Neural cell (in vitro differentiated cells): Measurements from ENCODE around the gene CHD8. TPM values are rescaled to one million over a fixed set of nuclear protein-coding genes. Genes with fewer than 3 reads are reported as not detected.

Source experiments
- H2AFZ ChIP-seq: fragments of 200-600, 300-800 bp; sonication (generic), shearing (Covaris generic); 2 replicates; pipeline ENCODE4 v1.6.0; 2014; ENCODE audit warnings: low read depth, mild to moderate bottlenecking, antibody characterized with exemption, low read length, moderate library complexity
- H3F3A ChIP-seq: fragments of 200-600 bp; shearing (Covaris generic); 2 replicates; pipeline ENCODE4 v1.6.1; 2016; ENCODE audit warnings: mild to moderate bottlenecking, moderate library complexity, mixed read lengths, antibody characterized with exemption, low read length; ENCODE audit not compliant: insufficient read depth, poor library complexity, severe bottlenecking
- H3K27ac ChIP-seq: fragments of 200-600, 300-800 bp; sonication (generic), shearing (Covaris generic); 2 replicates; pipeline ENCODE4 v1.5.1; 2014; ENCODE audit warnings: mild to moderate bottlenecking, low read length, moderate library complexity
- H3K27me3 ChIP-seq: fragments of 300-800, 200-600 bp; sonication (generic), shearing (Covaris generic); 2 replicates; pipeline ENCODE4 v1.6.0; 2014; ENCODE audit warnings: mild to moderate bottlenecking, low read depth, low read length, moderate library complexity; ENCODE audit not compliant: insufficient read depth
- H3K36me3 ChIP-seq: fragments of 300-800, 200-600 bp; sonication (generic), shearing (Covaris generic); 2 replicates; pipeline ENCODE4 v1.5.1; 2014; ENCODE audit warnings: mild to moderate bottlenecking, antibody characterized with exemption, low read length, moderate library complexity; ENCODE audit not compliant: insufficient read depth
- H3K4me2 ChIP-seq: fragments of 300-800, 200-600 bp; sonication (generic), shearing (Covaris generic); 2 replicates; pipeline ENCODE4 v1.6.0; 2014; ENCODE audit warnings: mild to moderate bottlenecking, low read length
- H3K4me3 ChIP-seq: fragments of 300-800, 200-600 bp; sonication (generic), shearing (Covaris generic); 2 replicates; pipeline ENCODE4 v1.5.1; 2014; ENCODE audit warnings: mild to moderate bottlenecking, low read length, moderate library complexity
- H3K79me2 ChIP-seq: fragments of 200-600 bp; shearing (Covaris generic); replicated peaks from 2 replicates; pipeline ENCODE4 v1.6.0; 2014; ENCODE audit warnings: mild to moderate bottlenecking, low read length, moderate library complexity; ENCODE audit not compliant: insufficient read depth
- H3K9ac ChIP-seq: fragments of 300-800, 200-600 bp; sonication (generic), shearing (Covaris generic); 2 replicates; pipeline ENCODE4 v1.6.1; 2016; ENCODE audit warnings: mild to moderate bottlenecking, low read length, mixed read lengths
- H3K9me2 ChIP-seq: fragments of 200-600 bp; shearing (Covaris generic); 2 replicates; pipeline ENCODE4 v1.6.1; 2016; ENCODE audit warnings: mild to moderate bottlenecking, low read length, mixed read lengths; ENCODE audit not compliant: insufficient read depth
- H3K9me3 ChIP-seq: fragments of 200-600, 300-800 bp; sonication (generic), shearing (Covaris generic); 2 replicates; pipeline ENCODE4 v1.6.1; 2016; ENCODE audit warnings: mild to moderate bottlenecking, mixed run types, low read length, moderate library complexity, mixed read lengths
- H4K20me1 ChIP-seq: fragments of 200-600 bp; shearing (Covaris generic); 2 replicates; pipeline ENCODE4 v1.6.1; 2016; ENCODE audit warnings: mild to moderate bottlenecking, mixed run types; ENCODE audit not compliant: insufficient read depth
- EP300 ChIP-seq: fragments of 450-650 bp; conservative IDR thresholded peaks from 2 replicates; pipeline ENCODE4 v1.6.1; 2014; ENCODE audit warnings: antibody characterized with exemption, mild to moderate bottlenecking, moderate library complexity; ENCODE audit not compliant: poor library complexity, severe bottlenecking
- EZH2 ChIP-seq: fragments of 200-600, 300-800 bp; shearing (Covaris generic), sonication (generic); IDR thresholded peaks from 2 replicates; pipeline ENCODE4 v1.6.1; 2014; ENCODE audit warnings: antibody characterized with exemption, low read length, borderline replicate concordance, mild to moderate bottlenecking; ENCODE audit not compliant: insufficient read depth, poor library complexity, severe bottlenecking
- MXI1 ChIP-seq: fragments of 450-650 bp; conservative IDR thresholded peaks from 2 replicates; pipeline ENCODE4 v1.6.1; 2014; ENCODE audit warnings: antibody characterized with exemption, mild to moderate bottlenecking; ENCODE audit not compliant: poor library complexity, severe bottlenecking
- POLR2AphosphoS5 ChIP-seq: IDR thresholded peaks from 2 replicates; pipeline ENCODE4 v1.6.1; 2012
- RAD21 ChIP-seq: fragments of 450-650 bp; conservative IDR thresholded peaks from 2 replicates; pipeline ENCODE4 v1.6.1; 2014; ENCODE audit warnings: antibody characterized with exemption, mild to moderate bottlenecking, moderate library complexity
- SMC3 ChIP-seq: fragments of 450-650 bp; conservative IDR thresholded peaks from 2 replicates; pipeline ENCODE4 v1.6.1; 2014; ENCODE audit warnings: antibody characterized with exemption, mild to moderate bottlenecking, moderate library complexity; ENCODE audit not compliant: poor library complexity
- TAF1 ChIP-seq: IDR thresholded peaks from 2 replicates; pipeline ENCODE4 v1.6.1; 2012; ENCODE audit warnings: low read depth
- polyA plus RNA-seq: library from polyadenylated mRNA; depleted of rRNA; stranded (reverse); fragments of >200 nt; gene quantifications from 2 replicates; pipeline ENCODE4 v1.2.3, GENCODE V29; 2014
- TF ChIP-seq, protein P1 (sequence below): IDR thresholded peaks from 2 replicates; pipeline ENCODE4 v1.6.1; 2012; ENCODE audit warnings: borderline replicate concordance
- TF ChIP-seq, protein P2 (sequence below): fragments of 450-650 bp; IDR thresholded peaks from 2 replicates; pipeline ENCODE4 v1.5.1; 2014; ENCODE audit warnings: antibody characterized with exemption, mild to moderate bottlenecking, moderate library complexity; ENCODE audit not compliant: poor library complexity, severe bottlenecking

The CHD8 gene
- polyA plus RNA-seq, 1 donor from 2014 or later = 44.1 TPM

DNA sequence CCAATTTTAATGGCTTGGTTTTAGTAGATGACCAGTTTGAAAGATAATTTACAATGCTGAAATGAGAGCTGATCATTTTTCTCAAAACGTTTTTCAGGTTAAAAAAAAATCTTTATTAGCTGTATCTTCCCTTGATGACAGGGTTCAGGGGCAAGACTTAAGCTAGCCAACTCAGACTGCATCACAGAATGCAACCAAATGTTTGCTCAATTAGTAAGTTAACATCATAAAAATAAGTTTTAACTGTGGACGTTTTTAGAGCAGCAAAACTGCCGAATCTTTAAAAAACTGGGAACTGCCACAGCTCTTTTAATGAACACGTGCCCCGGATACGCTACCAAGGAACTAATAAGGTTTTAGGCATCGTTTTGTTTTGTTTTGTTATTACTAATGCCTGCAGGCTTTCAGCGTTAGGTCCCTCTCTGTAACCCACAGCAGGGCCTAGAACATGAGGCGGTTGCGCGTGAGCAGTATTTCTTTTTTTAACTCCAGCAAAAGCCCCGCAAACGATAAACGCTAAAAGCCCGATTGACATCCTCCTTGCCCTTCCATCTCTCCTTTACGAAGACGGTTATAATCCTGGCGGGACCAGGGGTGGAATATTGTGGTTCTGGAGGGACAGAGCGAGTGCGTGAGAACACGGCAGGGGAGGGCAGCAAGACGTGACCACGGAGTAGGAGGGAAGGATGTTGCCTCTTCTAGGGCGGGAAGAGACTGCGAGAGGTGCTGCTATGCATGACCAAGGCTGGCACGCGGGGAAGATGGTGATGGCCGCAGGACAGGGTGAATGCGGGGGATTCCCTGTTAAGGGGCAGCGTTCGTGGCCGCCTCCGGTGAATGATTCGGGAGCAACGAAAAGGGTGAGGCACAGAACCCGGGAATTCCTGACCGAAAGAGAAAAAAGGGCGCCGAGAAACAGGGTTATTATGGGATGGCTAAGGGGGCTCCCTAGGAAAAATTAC, 72.8 kb downstream of the CHD8 start:
- Histone ChIP-seq H3K27me3 (no peaks in the 10 kb centered on the region), H3K79me2 (peaks cover 55% of the 10 kb centered on the region), H3K9ac (peak overlapping the region; percentile 91), H3K4me2 (peak overlapping the region; percentile 89), H4K20me1 (peaks cover 5% of the 10 kb centered on the region), H3K27ac (peak overlapping the region; percentile 87), H3F3A (peaks cover 4% of the 10 kb centered on the region), H3K36me3 (no peaks in the 10 kb centered on the region), H3K9me3 (no peaks in the 10 kb centered on the region), H3K4me3 (peak overlapping the region; percentile 95), H2AFZ (peak overlapping the region; percentile 66), H3K9me2 (no peaks in the 10 kb centered on the region)
- TF ChIP-seq TAF1 = peak; percentile 35
- TF ChIP-seq MXI1 = no peak
- peak; percentile 9 for TF ChIP-seq RAD21

DNA sequence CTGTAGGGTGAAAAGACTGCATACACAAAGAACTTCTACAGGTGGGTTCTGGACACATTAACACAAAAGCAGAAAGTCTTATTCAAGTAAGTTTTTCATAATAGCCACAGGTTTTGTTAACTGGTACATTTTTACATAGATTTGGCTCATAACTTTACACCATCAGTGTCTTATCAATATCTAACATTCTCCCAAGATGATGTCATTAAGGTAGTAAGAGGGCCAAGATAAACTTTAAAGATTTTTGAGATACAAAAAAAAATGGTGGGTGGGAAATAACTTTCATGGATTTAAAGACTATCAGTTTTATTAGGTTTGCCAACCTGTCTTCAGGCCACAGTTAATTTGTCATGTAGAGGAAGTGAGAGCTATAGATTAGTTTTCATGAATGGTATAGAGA, 73.8 kb downstream of the CHD8 start:
- TF ChIP-seq EZH2 (no peak), TAF1 (no peak), RAD21 (no peak), SMC3 (no peak), MXI1 (no peak), POLR2AphosphoS5 (no peak), EP300 (no peak)
- TF ChIP-seq, protein P1, sequence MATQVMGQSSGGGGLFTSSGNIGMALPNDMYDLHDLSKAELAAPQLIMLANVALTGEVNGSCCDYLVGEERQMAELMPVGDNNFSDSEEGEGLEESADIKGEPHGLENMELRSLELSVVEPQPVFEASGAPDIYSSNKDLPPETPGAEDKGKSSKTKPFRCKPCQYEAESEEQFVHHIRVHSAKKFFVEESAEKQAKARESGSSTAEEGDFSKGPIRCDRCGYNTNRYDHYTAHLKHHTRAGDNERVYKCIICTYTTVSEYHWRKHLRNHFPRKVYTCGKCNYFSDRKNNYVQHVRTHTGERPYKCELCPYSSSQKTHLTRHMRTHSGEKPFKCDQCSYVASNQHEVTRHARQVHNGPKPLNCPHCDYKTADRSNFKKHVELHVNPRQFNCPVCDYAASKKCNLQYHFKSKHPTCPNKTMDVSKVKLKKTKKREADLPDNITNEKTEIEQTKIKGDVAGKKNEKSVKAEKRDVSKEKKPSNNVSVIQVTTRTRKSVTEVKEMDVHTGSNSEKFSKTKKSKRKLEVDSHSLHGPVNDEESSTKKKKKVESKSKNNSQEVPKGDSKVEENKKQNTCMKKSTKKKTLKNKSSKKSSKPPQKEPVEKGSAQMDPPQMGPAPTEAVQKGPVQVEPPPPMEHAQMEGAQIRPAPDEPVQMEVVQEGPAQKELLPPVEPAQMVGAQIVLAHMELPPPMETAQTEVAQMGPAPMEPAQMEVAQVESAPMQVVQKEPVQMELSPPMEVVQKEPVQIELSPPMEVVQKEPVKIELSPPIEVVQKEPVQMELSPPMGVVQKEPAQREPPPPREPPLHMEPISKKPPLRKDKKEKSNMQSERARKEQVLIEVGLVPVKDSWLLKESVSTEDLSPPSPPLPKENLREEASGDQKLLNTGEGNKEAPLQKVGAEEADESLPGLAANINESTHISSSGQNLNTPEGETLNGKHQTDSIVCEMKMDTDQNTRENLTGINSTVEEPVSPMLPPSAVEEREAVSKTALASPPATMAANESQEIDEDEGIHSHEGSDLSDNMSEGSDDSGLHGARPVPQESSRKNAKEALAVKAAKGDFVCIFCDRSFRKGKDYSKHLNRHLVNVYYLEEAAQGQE = no peak
- TF ChIP-seq, protein P2, sequence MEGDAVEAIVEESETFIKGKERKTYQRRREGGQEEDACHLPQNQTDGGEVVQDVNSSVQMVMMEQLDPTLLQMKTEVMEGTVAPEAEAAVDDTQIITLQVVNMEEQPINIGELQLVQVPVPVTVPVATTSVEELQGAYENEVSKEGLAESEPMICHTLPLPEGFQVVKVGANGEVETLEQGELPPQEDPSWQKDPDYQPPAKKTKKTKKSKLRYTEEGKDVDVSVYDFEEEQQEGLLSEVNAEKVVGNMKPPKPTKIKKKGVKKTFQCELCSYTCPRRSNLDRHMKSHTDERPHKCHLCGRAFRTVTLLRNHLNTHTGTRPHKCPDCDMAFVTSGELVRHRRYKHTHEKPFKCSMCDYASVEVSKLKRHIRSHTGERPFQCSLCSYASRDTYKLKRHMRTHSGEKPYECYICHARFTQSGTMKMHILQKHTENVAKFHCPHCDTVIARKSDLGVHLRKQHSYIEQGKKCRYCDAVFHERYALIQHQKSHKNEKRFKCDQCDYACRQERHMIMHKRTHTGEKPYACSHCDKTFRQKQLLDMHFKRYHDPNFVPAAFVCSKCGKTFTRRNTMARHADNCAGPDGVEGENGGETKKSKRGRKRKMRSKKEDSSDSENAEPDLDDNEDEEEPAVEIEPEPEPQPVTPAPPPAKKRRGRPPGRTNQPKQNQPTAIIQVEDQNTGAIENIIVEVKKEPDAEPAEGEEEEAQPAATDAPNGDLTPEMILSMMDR = no peak
- Histone ChIP-seq H3K36me3 (no peaks in the 10 kb centered on the region), H4K20me1 (peaks cover 5% of the 10 kb centered on the region), H3K9me3 (no peaks in the 10 kb centered on the region), H3F3A (peaks cover 4% of the 10 kb centered on the region), H3K27me3 (no peaks in the 10 kb centered on the region), H3K9me2 (no peaks in the 10 kb centered on the region), H3K79me2 (peaks cover 63% of the 10 kb centered on the region), H3K4me3 (peak overlapping the region; percentile 95), H3K4me2 (peak overlapping the region; percentile 89), H3K27ac (no peak overlapping the region), H2AFZ (no peak overlapping the region), H3K9ac (peak overlapping the region; percentile 91)
